Stimulated activated CD8-positive, alpha-beta memory T cell treated with anti-CD3 and anti-CD28 coated beads, Interleukin-15, amount 100 ng/mL, for 1 hour (primary cell): ENCODE results near the gene UBE2D4.
"Not testable (repeated sequence)": the region's sequence is repeated elsewhere in the genome, so short reads cannot be mapped to it uniquely, and the experiment has no call there.

ENCODE experiments used
- DNase-seq: peaks from one replicate; pipeline ENCODE4 v3.0.0-alpha.2; 2020; ENCODE audit warnings: low read depth

UBE2D4 gene

DNA sequence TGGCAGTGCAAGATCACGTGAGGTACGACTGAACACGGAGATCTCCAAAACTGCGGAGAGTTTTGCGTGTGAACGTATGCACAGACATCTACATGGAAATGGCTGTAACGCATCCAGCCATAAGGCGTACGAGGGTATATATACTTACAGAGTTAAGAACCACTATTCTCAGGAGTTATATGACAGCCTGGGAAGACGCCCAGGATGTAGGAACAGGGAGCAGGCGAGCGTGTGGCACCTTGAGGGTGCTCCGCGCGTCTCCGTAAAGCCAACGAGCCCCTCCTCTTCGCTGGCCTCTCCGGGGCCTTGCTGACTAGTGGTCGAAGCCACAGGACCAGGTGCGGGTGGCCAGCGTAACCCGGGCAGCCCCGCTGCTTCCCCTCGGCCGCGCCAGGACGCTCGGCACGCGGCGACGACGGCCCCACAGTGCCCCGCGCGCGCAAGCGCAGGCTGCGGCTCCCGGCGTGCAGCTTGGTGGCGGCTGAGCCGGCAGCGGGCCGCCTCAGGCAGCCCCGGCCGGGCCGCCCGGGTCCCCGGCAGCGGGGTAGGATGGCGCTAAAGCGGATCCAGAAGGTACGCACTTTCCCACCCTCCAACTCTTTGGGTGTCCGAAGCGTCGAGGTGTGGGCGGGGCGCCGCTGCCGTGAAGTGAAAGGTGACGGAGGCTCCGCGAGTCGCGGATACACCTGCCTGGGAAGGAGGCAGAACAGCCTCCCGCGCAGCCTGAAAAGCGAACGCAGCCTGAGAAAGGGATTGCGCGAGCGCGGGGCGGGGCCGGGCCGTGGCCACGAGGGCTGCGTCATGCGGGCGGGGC, at the start of gene UBE2D4:
Gene UBE2D4, plus strand, starts transcription at position 453 of the 814 bp plus-strand sequence. Its CDS starts 97 bp downstream, at position 550.
- peak; percentile 78 for DNase-seq

GRCh38 chr7:43876976-43877745, 49.1 kb upstream of the UBE2D4 start:
- DNase-seq, result no peak

GRCh38 chr7:43877968-43878864, 48.0 kb upstream of the UBE2D4 start:
- DNase-seq, result no peak

DNA sequence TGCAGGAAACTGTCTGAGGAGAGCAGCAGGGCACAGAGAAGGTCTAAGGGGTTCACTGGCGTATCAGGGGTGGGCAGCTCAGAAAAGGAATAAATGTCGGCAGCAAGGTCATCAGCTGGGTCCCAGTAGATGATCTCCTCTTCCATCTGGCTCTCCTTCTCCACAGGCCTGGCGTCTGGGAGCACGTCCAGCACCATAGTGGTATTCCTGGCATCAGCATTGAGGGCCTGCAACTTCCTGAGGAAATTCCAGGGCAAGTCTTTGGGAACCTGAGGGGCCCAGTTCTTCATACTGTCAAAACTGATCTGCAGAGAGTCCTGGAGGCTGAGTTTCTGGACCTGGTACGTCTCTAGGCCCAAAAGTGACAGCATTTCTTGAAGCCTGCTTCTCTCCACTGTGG, 47.4 kb upstream of the UBE2D4 start:
- DNase-seq, result no peak

DNA sequence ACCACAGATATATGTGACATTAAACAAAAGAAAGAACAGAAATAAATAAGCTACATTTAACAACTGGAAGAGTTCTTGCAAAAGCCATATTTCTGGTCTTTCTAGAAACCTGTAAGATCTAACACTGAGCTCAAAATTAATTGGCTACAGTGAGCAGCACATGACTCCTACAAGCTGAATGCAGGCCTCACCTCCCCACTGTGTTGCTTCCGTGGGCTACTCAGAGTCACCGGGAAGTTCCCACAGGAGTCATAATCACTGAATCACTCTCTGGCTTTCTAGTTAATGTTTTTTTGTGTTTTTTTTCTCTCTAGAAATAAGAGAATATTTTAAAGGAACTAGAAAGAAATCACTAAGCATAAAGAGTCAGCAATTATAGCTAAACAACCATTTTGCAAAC, 46.8 kb upstream of the UBE2D4 start:
- DNase-seq, result no peak

DNA sequence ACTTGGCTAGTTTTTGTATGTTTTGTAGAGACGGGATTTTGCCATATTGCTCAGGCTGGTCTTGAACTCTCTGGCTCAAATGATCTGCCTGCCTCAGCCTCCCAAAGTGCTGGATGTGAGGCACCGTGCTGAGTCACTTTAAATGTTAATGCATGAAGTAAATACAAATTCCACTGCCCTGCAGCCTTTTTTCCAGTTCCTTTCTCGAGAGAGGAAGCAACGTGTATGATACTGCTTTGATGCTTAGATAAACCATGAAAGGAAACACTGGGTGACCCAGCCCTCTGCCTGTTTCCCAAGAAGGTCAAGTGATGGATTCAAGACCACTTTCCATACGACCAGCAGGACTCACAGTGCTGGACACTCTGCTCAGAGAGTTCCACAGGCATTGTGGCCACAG, 45.6 kb upstream of the UBE2D4 start:
- no peak for DNase-seq

- DNase-seq, result no peak
These were observed 42.0 kb upstream of the UBE2D4 start for GRCh38 chr7:43884209-43884608.

GRCh38 chr7:43884617-43885016, 41.6 kb upstream of the UBE2D4 start:
- no peak for DNase-seq

GRCh38 chr7:43888993-43889945, 37.0 kb upstream of the UBE2D4 start:
- DNase-seq, result no peak

DNA sequence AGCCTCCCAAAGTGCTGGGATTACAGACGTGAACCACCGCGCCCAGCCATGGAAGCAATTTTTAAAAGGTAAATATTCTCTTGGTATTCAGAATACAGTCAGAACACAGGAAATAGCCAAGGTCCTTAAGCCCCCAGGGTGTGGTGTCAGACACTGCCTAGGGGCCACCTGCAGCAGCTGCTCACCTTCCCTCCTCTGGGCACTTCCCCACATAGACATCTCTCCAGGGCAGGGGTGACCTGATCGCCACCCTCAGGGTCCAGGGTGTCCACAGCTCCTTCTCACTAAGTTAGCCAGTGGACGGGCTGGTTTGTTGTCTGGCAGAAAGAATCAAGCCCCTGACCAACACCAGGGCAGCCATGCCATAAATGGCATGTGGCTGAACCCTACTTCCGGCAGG, 35.8 kb upstream of the UBE2D4 start:
- DNase-seq, result no peak

GRCh38 chr7:43891069-43891955, 34.9 kb upstream of the UBE2D4 start:
- DNase-seq, result no peak

GRCh38 chr7:43895847-43896415, 30.3 kb upstream of the UBE2D4 start:
- no peak for DNase-seq

DNA sequence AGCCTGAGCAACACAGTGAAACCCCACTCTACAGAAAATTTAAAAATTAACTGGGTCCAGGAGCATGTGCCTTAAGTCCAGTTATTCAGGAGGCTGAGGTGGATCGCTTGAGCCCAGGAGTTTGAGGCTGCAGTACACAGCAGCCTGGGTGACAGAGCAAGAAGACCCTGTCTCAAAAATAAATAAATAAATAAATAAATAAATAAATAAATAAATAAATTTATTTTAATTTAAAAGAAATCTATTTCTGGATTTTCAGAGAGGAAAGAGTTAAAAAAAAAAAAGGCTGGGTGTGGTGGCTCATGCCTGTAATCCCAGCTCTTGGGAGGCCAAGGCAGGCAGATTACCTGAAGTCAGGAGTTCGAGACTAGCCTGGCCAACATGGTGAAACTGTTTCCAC, 27.7 kb upstream of the UBE2D4 start:
- DNase-seq, result not testable (repeated sequence)

DNA sequence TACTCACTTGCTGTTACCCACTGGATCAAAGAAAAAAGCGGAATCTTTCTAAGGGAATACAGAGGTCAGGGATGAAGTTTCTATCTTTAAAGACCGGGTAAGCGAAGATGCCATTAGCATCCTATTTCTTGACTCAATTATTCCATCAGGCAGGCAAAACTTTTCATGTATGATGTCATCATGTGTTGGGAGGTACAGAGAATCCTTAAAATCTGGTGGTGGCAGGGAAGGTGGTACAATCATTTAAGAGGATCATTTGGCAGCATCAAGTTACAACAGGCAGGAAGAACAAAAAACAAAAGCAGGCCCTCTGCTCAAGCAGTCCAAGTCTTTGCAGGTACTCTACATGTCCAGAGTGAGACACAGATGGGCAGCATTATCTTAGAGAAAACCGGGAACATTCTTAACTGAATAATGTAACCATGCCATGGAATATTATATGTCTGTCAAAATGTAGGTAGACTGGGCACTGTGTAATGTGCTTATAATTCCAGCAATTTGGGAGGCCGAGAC, 23.6 kb upstream of the UBE2D4 start:
- no peak for DNase-seq

GRCh38 chr7:43904533-43905208, 21.6 kb upstream of the UBE2D4 start:
- no peak for DNase-seq

- DNase-seq, result no peak
These were observed 20.9 kb upstream of the UBE2D4 start for GRCh38 chr7:43905209-43905946.

- DNase-seq, result no peak
These were observed 20.3 kb upstream of the UBE2D4 start for GRCh38 chr7:43905956-43906330.

DNA sequence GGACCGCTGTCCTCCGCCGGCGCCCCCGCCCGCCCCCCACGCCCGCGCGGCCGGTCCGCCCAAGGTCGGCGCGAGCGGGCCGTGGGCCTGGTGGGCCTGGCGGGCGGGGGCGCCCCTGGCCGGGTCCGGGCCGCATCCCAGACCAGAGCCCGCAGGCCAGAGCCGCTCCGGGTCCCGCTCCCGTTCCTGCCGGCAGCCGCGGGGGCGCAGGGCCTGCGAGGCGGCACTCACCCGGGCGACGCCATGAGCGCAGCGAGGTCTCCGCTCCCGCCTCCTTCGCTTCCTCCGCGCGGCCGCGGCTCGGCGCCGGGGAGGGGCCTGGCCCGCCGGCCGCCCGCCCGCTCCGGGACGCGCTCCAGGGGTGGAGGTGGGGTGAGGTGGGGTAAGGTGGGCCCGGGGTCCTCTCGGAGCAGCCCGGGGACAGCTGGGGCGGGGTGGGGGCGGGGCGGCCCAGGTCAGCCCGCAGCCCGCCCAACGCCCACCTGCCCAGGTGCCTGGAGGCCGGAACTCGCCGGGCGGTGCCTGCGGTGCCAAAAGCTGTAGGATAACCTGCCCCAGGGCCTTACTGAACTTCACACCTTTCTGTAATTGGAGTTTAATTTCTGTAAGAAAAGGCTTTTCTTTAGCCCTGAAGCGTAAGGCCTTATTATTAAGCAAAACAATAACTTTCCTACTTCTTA, 19.8 kb upstream of the UBE2D4 start, which contains the start of gene URGCP:
Gene URGCP, minus strand, starts transcription at position 266 of the 680 bp plus-strand sequence. Its CDS starts 21 bp downstream, at position 245.
- DNase-seq, result peak; percentile 22
